Measurements from ENCODE around the gene ZNF827. TPM values are rescaled to one million over a fixed set of nuclear protein-coding genes. Genes with fewer than 3 reads are reported as not detected.

ZNF827 gene
- total and polyA plus RNA-seq, 3 experiments from 2014 or later, result 6.9 to 32.5 (median 32.2) TPM

DNA sequence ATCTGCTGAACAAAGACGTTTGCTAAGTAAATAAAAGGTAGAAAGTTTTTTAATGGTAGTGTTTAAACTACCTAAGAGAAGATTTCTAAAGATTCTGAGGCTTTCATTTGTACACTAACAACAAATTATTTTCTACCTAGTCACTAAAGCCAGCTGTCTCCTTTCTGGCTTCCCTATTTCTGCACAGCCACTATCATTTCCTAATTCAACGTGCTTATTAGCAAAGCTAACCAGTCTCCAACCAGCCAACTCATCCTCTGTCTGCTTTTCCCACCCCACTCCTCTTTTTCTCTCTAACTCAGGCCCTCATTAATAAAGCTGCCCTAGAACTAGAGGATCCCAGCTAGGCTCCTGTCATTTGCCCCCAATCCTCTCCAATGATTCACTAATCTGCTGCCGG lies 118.2 kb downstream of the ZNF827 start:
- H3K27ac Mint-ChIP-seq, result peak overlapping the region in 2 of 8 donors; percentile 4 to 24
- H3K9me3 Mint-ChIP-seq, result no peaks in the 10 kb centered on the region
- Histone ChIP-seq H3K4me1 (ENCODE audit: insufficient read depth, low read length) (no peaks in the 10 kb centered on the region), H3K36me3 (ENCODE audit: insufficient read depth, low read length) (peaks cover 11% of the 10 kb centered on the region), H3K9me3 (ENCODE audit: low read length) (no peaks in the 10 kb centered on the region), H3K27me3 (ENCODE audit: insufficient read depth, low read length, poor library complexity, severe bottlenecking) (no peaks in the 10 kb centered on the region), H3K27ac (ENCODE audit: low read depth, low read length) (no peak overlapping the region), H3K4me3 (ENCODE audit: low read length) (no peak overlapping the region)
- H3K4me3 Mint-ChIP-seq, result no peak overlapping the region
- peaks cover 0 to 19% (median 0%) of the 10 kb centered on the region in 3 donors for H3K4me1 Mint-ChIP-seq
- DNase-seq, result no peak
- H3K36me3 Mint-ChIP-seq, result peaks cover 13 to 82% (median 24%) of the 10 kb centered on the region in 3 donors
- CTCF ChIA-PET, result no interaction called here
- POLR2A ChIA-PET, result no interaction called here
- no peaks in the 10 kb centered on the region for H3K27me3 Mint-ChIP-seq

DNA sequence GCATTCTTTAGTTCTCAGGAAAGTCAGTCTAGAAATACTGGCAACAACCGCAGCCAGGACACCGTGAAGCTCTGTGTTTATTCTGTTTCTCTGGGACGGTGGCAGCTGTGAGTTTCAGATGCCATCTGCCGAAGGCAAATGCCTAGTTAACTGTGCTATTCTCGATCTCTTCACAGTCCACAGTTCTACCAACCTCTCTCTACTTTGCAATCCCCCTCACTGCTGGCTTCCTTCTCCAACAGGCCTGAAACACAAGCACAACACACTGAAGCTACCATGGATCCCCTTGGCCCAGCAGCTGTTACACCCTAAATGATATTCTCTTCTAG lies 118.8 kb downstream of the ZNF827 start:
- CTCF ChIA-PET, result interaction anchor here (0.6 kb wide), 1 partner anchor 636 kb away, joined by 4 read pairs; no protein-coding TSS in a partner anchor
- Mint-ChIP-seq H3K4me3 (no peak overlapping the region), H3K27ac (no peak overlapping the region), H3K27me3 (no peaks in the 10 kb centered on the region), H3K36me3 (peaks cover 19 to 82% (median 29%) of the 10 kb centered on the region in 3 donors), H3K9me3 (no peaks in the 10 kb centered on the region), H3K4me1 (peaks cover 0 to 19% (median 0%) of the 10 kb centered on the region in 3 donors)
- DNase-seq, result no peak
- no peaks in the 10 kb centered on the region for H3K27me3 ChIP-seq (ENCODE audit: insufficient read depth, low read length, poor library complexity, severe bottlenecking)
- peaks cover 11% of the 10 kb centered on the region for H3K36me3 ChIP-seq (ENCODE audit: insufficient read depth, low read length)
- H3K4me1 ChIP-seq (ENCODE audit: insufficient read depth, low read length), result no peaks in the 10 kb centered on the region
- POLR2A ChIA-PET, result no interaction called here
- H3K27ac ChIP-seq (ENCODE audit: low read depth, low read length), result no peak overlapping the region
- H3K4me3 ChIP-seq (ENCODE audit: low read length), result no peak overlapping the region
- H3K9me3 ChIP-seq (ENCODE audit: low read length), result no peaks in the 10 kb centered on the region

DNA sequence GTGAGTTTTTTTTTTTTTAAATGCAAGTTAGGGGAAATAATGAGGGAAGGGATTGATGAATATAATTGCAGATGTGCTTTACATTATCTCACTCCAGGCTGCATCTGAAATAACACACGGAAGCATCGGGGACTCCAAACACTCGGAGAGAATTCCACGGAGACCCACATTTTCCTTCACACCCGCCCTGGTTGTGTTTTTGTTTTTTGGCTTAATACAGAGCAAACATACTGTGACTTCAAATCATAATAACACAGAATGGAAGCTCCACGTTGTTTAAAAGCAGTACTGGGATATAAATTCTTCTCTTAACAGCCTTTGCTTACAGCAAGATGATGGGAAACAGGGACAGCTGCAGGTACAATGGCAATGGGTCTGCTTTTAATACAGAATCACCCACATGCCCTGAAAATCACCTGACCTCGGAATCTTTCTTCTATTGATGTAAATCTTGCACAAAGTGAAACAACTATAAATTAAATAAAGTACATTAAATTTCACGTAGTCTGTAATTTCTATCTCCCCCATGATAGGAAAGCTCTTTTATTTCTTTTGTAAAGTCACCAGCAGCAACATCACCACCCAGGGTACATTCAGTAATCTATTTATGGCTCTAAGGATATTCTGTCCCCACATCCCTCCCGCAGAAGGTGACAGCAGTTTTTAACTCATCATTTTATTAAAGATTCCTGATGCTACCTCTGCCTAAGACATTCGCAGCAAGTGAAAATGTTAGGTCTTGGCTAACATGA lies 119.3 kb downstream of the ZNF827 start:
- DNase-seq, result no peak
- POLR2A ChIA-PET, result no interaction called here
- Mint-ChIP-seq H3K4me1 (peaks cover 0 to 19% (median 0%) of the 10 kb centered on the region in 3 donors), H3K36me3 (peaks cover 23 to 84% (median 31%) of the 10 kb centered on the region in 3 donors), H3K27ac (no peak overlapping the region), H3K27me3 (no peaks in the 10 kb centered on the region), H3K4me3 (no peak overlapping the region), H3K9me3 (no peaks in the 10 kb centered on the region)
- CTCF ChIA-PET, result interaction anchor here (0.6 kb wide), 1 partner anchor 635 kb away, joined by 4 read pairs; no protein-coding TSS in a partner anchor
- no peak overlapping the region for H3K27ac ChIP-seq (ENCODE audit: low read depth, low read length)
- no peaks in the 10 kb centered on the region for H3K9me3 ChIP-seq (ENCODE audit: low read length)
- H3K36me3 ChIP-seq (ENCODE audit: insufficient read depth, low read length), result peaks cover 11% of the 10 kb centered on the region
- no peaks in the 10 kb centered on the region for H3K27me3 ChIP-seq (ENCODE audit: insufficient read depth, low read length, poor library complexity, severe bottlenecking)
- H3K4me1 ChIP-seq (ENCODE audit: insufficient read depth, low read length), result no peaks in the 10 kb centered on the region
- no peak overlapping the region for H3K4me3 ChIP-seq (ENCODE audit: low read length)

DNA sequence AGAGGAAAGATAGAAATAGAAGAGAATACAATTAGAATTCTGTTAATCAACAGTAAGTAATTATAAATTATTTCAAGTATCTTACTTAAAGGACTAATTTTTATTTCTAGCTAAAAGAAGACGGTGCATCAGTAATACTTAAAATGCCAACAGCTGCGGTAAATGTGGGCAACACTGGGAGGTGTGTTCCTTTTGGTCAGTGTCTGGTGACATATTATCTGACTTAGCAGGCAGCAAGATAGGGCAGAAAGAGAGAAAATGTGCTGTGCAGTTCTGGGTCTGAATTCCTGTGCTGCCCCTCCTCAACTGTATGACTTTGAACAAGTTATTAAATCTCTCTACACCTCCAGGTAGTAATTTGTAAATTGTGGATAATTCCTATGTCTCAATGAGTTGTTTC lies 120.6 kb downstream of the ZNF827 start:
- peaks cover 0 to 19% (median 0%) of the 10 kb centered on the region in 3 donors for H3K4me1 Mint-ChIP-seq
- H3K9me3 Mint-ChIP-seq, result no peaks in the 10 kb centered on the region
- no peaks in the 10 kb centered on the region for H3K27me3 Mint-ChIP-seq
- no peak overlapping the region for H3K27ac ChIP-seq (ENCODE audit: low read depth, low read length)
- no peak overlapping the region for H3K4me3 ChIP-seq (ENCODE audit: low read length)
- CTCF ChIA-PET, result interaction anchor here (0.9 kb wide), 1 partner anchor 10 kb away, joined by 3 read pairs; no protein-coding TSS in a partner anchor
- POLR2A ChIA-PET, result no interaction called here
- no peak for DNase-seq
- H3K4me1 ChIP-seq (ENCODE audit: insufficient read depth, low read length), result no peaks in the 10 kb centered on the region
- H3K27ac Mint-ChIP-seq, result no peak overlapping the region
- H3K9me3 ChIP-seq (ENCODE audit: low read length), result no peaks in the 10 kb centered on the region
- no peaks in the 10 kb centered on the region for H3K27me3 ChIP-seq (ENCODE audit: insufficient read depth, low read length, poor library complexity, severe bottlenecking)
- no peak overlapping the region for H3K4me3 Mint-ChIP-seq
- H3K36me3 ChIP-seq (ENCODE audit: insufficient read depth, low read length), result peaks cover 11% of the 10 kb centered on the region
- H3K36me3 Mint-ChIP-seq, result peaks cover 33 to 88% (median 34%) of the 10 kb centered on the region in 3 donors

DNA sequence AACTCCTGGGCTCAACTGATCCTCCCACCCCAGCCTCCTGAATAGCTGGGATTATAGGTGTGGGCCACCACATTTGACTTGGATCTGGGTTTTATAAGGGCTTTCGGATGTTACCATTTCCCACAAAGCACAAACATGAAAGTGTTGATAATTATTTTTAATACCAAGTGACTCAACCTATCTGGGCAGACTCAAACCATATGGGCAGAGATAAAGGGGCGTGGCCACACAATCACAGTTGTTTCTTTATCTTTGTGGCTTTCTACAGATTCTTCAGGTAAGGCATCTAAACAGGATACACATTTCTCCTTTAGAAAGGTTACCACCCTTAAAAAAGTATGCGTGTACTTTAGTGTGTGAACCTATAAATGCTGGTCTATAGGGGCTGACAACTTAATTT lies 122.5 kb downstream of the ZNF827 start:
- no peaks in the 10 kb centered on the region for H3K9me3 Mint-ChIP-seq
- H3K27ac Mint-ChIP-seq, result no peak overlapping the region
- Histone ChIP-seq H3K9me3 (ENCODE audit: low read length) (no peaks in the 10 kb centered on the region), H3K4me1 (ENCODE audit: insufficient read depth, low read length) (no peaks in the 10 kb centered on the region), H3K27ac (ENCODE audit: low read depth, low read length) (no peak overlapping the region), H3K36me3 (ENCODE audit: insufficient read depth, low read length) (peaks cover 11% of the 10 kb centered on the region), H3K4me3 (ENCODE audit: low read length) (no peak overlapping the region), H3K27me3 (ENCODE audit: insufficient read depth, low read length, poor library complexity, severe bottlenecking) (no peaks in the 10 kb centered on the region)
- H3K4me1 Mint-ChIP-seq, result peaks cover 0 to 19% (median 0%) of the 10 kb centered on the region in 3 donors
- no peak overlapping the region for H3K4me3 Mint-ChIP-seq
- H3K27me3 Mint-ChIP-seq, result no peaks in the 10 kb centered on the region
- POLR2A ChIA-PET, result no interaction called here
- DNase-seq, result no peak
- CTCF ChIA-PET, result no interaction called here
- H3K36me3 Mint-ChIP-seq, result peaks cover 38 to 84% (median 40%) of the 10 kb centered on the region in 3 donors

DNA sequence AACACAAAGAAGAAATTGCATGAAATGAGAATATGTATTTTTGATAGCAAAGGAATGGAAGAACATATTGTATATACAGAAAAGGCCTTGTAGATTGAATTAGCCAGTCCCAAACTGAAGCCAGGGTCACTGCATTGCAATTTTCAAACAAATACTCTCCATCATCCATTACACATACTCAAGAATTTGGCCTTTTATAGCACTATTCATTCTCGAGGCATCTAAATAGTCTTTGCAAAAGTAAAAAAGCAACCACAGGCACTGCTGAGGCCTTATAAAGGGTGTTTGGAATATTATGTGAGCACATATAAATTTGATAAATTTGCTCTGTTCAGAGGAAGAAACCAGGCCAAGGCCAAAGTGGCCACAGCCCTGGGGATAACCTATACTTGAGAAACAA lies 123.0 kb downstream of the ZNF827 start:
- Histone ChIP-seq H3K36me3 (ENCODE audit: insufficient read depth, low read length) (peaks cover 11% of the 10 kb centered on the region), H3K27ac (ENCODE audit: low read depth, low read length) (no peak overlapping the region), H3K4me3 (ENCODE audit: low read length) (no peak overlapping the region), H3K9me3 (ENCODE audit: low read length) (no peaks in the 10 kb centered on the region), H3K4me1 (ENCODE audit: insufficient read depth, low read length) (no peaks in the 10 kb centered on the region), H3K27me3 (ENCODE audit: insufficient read depth, low read length, poor library complexity, severe bottlenecking) (no peaks in the 10 kb centered on the region)
- POLR2A ChIA-PET, result no interaction called here
- H3K36me3 Mint-ChIP-seq, result peaks cover 35 to 85% (median 41%) of the 10 kb centered on the region in 3 donors
- H3K9me3 Mint-ChIP-seq, result peaks cover 0 to 1% (median 0%) of the 10 kb centered on the region in 5 donors
- DNase-seq, result no peak
- peak overlapping the region in 2 of 8 donors; percentile 44 to 51 for H3K27ac Mint-ChIP-seq
- H3K27me3 Mint-ChIP-seq, result no peaks in the 10 kb centered on the region
- no peak overlapping the region for H3K4me3 Mint-ChIP-seq
- CTCF ChIA-PET, result no interaction called here
- peaks cover 0 to 19% (median 0%) of the 10 kb centered on the region in 3 donors for H3K4me1 Mint-ChIP-seq

DNA sequence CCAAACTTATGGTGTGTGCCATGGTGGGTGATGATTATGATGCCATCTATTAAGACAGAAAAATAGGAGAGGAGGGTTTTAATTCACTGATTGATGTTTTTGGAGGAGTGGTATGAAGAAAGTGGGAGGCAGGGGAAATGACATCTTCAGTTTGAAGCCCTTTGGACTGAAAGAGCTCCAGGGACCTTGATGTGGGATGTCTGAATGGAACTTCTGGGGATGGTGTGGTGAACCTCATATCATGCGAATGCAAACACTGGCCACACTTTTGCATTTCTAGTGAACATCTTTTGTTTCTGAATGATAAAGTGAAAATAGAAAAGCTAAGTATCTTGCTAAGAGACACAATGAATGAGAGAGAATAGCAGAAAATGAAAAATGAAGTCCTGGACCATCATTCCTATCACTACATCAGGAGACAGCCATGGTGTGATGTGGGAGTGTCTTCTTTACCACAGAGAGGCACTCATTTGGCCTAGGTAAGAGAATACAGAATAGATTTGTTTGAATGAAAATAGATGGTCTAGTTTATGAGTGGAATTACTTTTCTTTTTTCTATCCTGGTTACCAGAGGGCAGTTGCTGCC lies 123.5 kb downstream of the ZNF827 start:
- H3K4me3 Mint-ChIP-seq, result no peak overlapping the region
- H3K36me3 Mint-ChIP-seq, result peaks cover 30 to 84% (median 46%) of the 10 kb centered on the region in 3 donors
- H3K36me3 ChIP-seq (ENCODE audit: insufficient read depth, low read length), result peaks cover 10% of the 10 kb centered on the region
- ChIA-PET CTCF (no interaction called here), POLR2A (no interaction called here)
- no peak overlapping the region for H3K27ac ChIP-seq (ENCODE audit: low read depth, low read length)
- no peak overlapping the region for H3K4me3 ChIP-seq (ENCODE audit: low read length)
- peaks cover 0 to 5% (median 0%) of the 10 kb centered on the region in 5 donors for H3K9me3 Mint-ChIP-seq
- peak overlapping the region in 3 of 8 donors; percentile 39 to 51 (median 44) for H3K27ac Mint-ChIP-seq
- no peak for DNase-seq
- H3K27me3 ChIP-seq (ENCODE audit: insufficient read depth, low read length, poor library complexity, severe bottlenecking), result no peaks in the 10 kb centered on the region
- no peaks in the 10 kb centered on the region for H3K9me3 ChIP-seq (ENCODE audit: low read length)
- no peaks in the 10 kb centered on the region for H3K27me3 Mint-ChIP-seq
- H3K4me1 ChIP-seq (ENCODE audit: insufficient read depth, low read length), result no peaks in the 10 kb centered on the region
- peaks cover 0 to 24% (median 1%) of the 10 kb centered on the region in 3 donors for H3K4me1 Mint-ChIP-seq

DNA sequence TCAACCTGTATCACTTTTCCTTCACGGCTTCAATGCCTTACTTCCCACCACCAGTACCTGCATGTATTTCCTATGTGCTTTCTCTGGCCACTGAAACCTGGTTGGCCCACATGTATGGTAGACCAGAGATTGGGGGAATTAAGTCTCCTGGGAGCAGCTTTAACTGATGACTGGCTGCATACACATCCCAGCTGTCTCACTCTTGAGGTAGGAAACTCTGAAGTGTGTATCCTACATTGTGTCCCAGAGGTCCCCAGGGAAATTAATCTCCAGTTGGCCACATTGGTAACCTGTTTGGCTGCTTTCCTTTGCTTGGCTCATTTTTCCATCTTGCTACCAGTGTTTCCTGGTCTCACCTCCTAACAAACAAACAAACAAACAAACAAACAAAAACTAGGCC lies 124.4 kb downstream of the ZNF827 start:
- ChIA-PET CTCF (no interaction called here), POLR2A (no interaction called here)
- Mint-ChIP-seq H3K27ac (no peak overlapping the region), H3K4me3 (no peak overlapping the region), H3K36me3 (peaks cover 25 to 82% (median 53%) of the 10 kb centered on the region in 3 donors), H3K4me1 (peaks cover 4 to 31% (median 6%) of the 10 kb centered on the region in 3 donors), H3K9me3 (peaks cover 0 to 10% (median 3%) of the 10 kb centered on the region in 5 donors), H3K27me3 (no peaks in the 10 kb centered on the region)
- Histone ChIP-seq H3K9me3 (ENCODE audit: low read length) (no peaks in the 10 kb centered on the region), H3K4me1 (ENCODE audit: insufficient read depth, low read length) (no peaks in the 10 kb centered on the region), H3K4me3 (ENCODE audit: low read length) (no peak overlapping the region), H3K36me3 (ENCODE audit: insufficient read depth, low read length) (peaks cover 5% of the 10 kb centered on the region), H3K27me3 (ENCODE audit: insufficient read depth, low read length, poor library complexity, severe bottlenecking) (no peaks in the 10 kb centered on the region), H3K27ac (ENCODE audit: low read depth, low read length) (no peak overlapping the region)
- no peak for DNase-seq
